CD4-positive, alpha-beta T cell treated with Interleukin-2 at 100 ng/mL for 4 hours (primary cell): ENCODE measurements around the gene BTBD3.

ENCODE experiments used
- DNase-seq: peaks from one replicate; pipeline ENCODE4 v3.0.0-alpha.2; 2020; ENCODE audit warnings: low spot score

The BTBD3 gene

GRCh38 chr20:11918391-11918845 is 725 bp downstream of the BTBD3 start:
- no peak for DNase-seq

DNA sequence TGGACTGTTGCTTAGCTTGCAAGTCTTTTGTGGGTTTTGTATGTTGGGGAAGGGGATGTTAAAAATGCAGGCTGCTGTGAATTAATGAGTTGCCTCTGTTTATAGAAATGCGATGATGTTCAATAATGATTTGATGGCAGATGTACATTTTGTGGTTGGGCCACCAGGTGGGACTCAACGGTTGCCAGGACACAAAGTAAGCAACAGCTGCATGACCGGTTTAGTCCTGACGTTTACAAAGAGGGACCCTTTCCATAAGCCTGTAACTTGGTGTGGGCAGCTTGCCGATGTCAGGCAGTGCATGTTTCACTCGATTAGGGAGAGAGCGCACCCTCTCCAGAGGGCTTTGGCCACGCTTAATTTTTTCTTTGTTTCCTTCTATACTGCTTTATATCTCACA is 1.3 kb downstream of the BTBD3 start:
- DNase-seq, result no peak

- no peak for DNase-seq
Measured at GRCh38 chr20:11919581-11919980, 1.9 kb downstream of the BTBD3 start.

DNA sequence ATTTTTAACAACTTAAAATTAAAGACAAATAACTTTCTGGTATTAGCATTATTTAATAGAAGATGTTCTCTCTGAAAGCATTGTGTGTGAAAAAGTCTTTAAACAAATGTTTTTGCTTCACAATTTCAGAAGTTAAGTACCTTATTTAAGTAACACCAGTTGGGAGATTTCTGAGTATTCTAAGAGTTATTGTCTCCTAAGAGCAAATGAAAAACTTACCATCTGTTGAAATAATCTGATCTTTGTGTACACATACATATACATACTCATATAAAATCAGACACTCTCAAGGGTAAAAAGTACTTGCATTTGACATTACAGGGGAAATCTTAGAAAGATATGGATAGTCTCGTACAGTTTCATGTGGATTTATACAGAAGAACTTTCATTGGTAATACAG is 2.4 kb downstream of the BTBD3 start:
- no peak for DNase-seq

GRCh38 chr20:11921321-11921720 is 3.6 kb downstream of the BTBD3 start:
- no peak for DNase-seq

- DNase-seq, result no peak
Measured at GRCh38 chr20:11922561-11922960, 4.9 kb downstream of the BTBD3 start.

- DNase-seq, result no peak
Measured at GRCh38 chr20:11924923-11925322, 7.2 kb downstream of the BTBD3 start.

- DNase-seq, result no peak
Measured at GRCh38 chr20:11926292-11926998, 8.8 kb downstream of the BTBD3 start.

DNA sequence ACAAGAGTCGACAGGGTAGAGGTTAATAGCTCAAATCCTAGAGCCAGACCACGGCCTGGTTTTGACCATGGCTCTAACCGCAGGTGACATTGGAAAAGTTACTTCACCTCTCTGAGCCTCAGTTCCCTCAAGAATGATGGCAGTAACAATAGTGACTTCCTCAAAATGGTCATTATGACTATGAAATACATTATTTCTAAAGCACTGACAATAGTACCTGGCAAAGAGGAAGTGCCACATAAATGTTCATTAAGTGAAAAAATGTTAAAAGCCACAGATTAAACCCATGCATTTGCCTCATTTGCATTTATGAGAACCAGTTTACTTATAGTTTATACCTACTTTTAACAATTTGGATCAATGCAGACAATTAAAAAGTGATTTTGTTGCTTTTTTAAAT is 12.3 kb downstream of the BTBD3 start:
- DNase-seq, result no peak

- DNase-seq, result no peak
Measured at GRCh38 chr20:11935212-11936154, 17.8 kb downstream of the BTBD3 start.

- no peak for DNase-seq
Measured at GRCh38 chr20:11936157-11936556, 18.5 kb downstream of the BTBD3 start.

- DNase-seq, result no peak
Measured at GRCh38 chr20:11937230-11937629, 19.5 kb downstream of the BTBD3 start.

DNA sequence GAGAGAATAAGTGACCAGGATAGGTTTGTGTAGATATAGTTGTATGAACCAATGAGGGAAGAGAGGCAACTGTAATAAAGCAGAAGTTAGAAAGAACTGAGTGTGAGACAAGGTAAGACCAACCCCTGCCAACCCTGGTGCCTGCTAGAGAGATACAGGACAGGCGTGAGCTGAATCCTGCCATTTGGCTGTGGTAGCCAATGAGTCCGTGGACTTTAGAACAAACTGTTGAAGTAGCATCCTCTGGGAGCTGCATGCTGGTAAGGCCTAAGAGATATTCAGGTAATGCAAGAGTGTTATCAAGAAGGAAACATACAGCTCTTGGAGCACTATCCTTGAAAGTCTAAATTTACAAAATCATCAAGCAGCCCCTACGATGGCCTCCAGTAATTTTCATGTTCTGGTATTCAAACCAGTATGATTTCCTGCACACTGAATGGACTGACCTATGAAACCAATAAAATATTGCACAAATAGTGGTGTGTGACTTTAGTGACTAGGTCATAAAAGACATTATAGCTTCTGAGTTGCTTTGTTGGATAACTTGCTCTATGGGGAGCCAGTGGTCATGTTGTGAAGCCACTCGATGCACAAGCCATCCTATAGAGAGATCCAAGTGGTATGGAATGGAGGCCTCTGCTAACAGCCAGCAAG is 24.0 kb downstream of the BTBD3 start:
- DNase-seq, result no peak

DNA sequence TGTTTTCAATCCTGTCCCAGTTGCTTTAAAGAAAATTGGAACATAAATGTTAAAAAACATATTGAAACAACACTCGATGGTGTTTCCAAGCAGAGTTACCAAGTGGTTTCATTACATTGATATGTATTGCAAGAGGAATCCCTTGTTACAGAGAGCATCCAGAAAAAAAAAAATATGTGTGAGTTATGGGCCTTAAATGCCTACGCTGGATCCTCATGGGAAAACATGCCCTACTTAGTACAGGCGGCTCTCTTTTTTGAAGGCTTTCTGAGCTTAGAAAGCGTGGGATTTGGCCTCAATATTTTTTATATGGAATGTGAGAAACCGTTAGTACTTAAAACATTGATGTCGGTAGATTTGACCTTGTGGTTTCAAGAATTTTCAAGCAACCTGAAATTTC is 26.1 kb downstream of the BTBD3 start:
- no peak for DNase-seq

- no peak for DNase-seq
Measured at GRCh38 chr20:11948806-11949205, 31.1 kb downstream of the BTBD3 start.

- DNase-seq, result no peak
Measured at GRCh38 chr20:11949711-11950110, 32.0 kb downstream of the BTBD3 start.

DNA sequence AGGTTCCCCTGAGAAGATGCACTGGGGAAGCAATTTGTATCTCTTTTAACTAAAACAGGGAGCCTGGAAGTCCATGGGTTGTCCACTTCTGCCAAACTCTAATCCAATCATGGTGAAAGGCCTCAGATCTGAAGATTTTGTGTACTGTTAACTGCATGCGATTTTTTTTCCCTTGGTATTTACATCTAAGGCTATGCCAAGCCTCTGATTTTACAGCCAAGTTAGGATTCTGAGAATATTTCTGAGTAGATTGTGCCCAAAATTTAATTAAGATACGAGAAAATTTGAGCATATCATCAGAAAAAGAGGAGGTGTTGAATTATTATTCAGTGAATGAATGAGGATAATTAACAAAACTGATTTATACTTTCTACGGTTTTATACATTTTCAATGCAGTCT is 34.0 kb downstream of the BTBD3 start:
- no peak for DNase-seq

- no peak for DNase-seq
Measured at GRCh38 chr20:11952639-11953038, 34.9 kb downstream of the BTBD3 start.

DNA sequence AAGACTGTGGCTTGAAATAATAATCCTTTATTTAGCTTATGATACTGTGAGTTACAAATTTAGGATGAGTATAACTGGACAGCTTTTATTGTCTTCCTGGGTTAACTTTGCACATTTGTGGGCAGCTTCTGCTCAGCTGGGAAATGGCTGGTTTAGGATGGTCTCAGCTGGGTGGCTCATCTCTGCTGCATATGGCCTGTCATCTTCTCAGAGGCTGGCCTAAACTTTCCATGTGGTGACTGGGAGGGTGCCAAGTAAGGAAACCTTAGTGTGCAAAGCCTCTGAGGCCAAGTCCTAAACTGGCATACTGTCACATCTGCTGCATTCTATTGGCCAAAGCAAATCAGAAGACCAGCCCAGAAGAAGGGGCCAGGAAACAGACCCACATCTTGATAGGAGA is 40.2 kb downstream of the BTBD3 start:
- DNase-seq, result no peak

DNA sequence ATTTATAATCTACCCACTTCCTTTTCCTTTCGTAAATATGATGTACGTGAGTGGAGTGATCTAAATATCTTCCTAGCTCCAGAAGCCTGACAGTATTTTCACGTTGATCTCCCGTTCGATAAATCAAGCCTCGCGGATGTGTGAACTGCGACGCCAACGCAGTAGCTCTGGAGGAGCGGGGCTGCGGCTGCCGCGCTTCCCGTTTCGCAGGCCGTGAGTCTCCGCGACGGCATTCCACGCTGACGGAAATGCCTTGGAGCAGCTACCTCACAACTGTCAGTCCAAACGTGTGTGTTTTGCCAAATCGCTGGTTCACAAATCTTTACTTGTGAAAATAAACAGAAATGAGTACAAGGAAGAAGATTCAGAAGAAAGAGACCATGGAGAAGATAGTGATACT is 41.2 kb downstream of the BTBD3 start:
- no peak for DNase-seq

GRCh38 chr20:11965602-11966001 is 47.9 kb downstream of the BTBD3 start:
- no peak for DNase-seq

DNA sequence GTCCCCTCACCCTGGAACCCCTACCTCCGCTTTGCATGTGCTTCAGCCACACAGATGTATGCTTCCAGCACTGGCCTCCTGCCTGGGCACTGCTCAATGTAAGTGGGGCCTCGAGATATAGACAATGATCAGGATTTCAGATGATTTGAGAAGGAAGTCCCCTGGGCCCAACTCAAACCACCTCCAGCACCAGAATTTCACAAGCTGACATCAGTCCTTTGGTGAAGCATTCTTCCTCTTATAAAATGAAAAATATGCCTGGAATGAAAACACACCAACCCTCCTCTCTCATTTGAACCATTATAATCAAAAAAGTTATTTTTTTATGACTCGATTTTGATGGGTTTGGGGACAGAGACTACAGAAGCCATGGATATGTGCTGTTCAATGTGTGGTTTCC is 48.5 kb downstream of the BTBD3 start:
- DNase-seq, result no peak
